HG02870 (cell line): Measurements from ENCODE around the gene PRODH2.
"Not testable (repeated sequence)": the region's sequence is repeated elsewhere in the genome, so short reads cannot be mapped to it uniquely, and the experiment has no call there.

Source experiments
- ATAC-seq: cut with Tn5 transposase; IDR thresholded peaks from one replicate; pipeline ENCODE4 v1.9.1; 2021; ENCODE audit warnings: mild to moderate bottlenecking, moderate library complexity; ENCODE audit not compliant: unreplicated experiment

The PRODH2 gene

DNA sequence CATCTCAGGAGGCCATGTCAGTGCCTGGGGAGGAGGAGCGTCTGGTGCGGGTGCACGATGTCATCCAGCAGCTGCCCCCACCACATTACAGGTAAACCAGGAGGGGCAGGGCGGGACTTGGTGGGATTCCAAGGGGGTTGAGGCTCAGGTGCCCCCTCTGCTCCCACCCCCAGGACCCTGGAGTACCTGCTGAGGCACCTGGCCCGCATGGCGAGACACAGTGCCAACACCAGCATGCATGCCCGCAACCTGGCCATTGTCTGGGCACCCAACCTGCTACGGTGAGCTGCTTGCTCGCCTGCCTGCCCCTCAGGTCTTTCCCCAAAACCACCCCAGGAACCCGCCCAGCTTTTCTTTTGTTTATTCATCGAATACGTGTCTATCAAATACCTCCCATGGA is 30.1 kb downstream of the PRODH2 start:
- ATAC-seq: no peak

DNA sequence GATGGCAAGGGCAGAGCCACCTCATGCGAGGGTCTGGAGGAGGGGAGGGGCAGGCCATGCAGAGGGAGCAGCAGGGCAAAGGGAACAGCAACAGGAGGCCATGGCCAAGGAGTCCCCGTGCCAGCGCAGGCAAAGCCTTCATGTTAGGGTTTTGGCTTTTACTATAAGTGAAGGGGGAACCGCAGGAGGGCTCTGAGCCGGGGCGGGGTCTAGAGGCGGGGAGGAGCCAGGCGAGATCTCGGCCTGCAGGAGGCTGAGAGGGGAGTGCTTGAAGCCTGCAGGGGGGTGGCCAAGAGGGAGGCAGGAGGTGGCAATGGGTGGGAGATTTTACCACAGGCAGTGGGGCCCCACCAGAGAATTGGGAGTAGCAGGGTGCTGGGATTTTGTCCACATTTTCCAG is 31.0 kb downstream of the PRODH2 start:
- no peak for ATAC-seq

DNA sequence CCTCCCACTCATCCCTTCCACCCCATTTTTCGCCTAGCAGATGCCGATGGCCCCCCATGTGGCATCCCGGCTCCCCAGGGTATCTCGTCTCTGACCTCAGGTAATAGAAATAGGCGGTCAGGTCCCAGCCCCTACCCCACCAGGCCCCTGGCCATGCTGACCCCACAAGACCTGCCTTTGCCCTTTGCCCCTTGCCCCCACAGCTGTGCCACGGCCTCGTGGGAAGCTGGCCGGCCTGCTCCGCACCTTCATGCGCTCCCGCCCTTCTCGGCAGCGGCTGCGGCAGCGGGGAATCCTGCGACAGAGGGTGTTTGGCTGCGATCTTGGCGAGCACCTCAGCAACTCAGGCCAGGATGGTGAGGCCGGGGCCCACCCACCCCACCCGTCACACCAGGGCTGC is 31.9 kb downstream of the PRODH2 start:
- no peak for ATAC-seq

DNA sequence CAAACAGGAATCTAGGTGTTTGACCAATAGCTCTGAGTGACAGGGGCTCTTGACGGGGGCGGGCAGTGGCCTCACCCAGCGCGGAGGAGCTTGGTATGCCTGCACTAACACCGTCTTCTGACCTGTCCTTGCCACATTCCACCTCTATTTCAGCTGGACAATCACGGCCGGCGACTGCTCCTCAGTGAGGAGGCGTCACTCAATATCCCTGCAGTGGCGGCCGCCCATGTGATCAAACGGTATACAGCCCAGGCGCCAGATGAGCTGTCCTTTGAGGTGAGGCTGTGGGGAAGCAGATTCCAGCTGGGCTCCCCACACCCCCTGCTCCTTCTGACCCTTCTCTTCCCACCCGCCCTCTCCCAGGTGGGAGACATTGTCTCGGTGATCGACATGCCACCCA is 32.6 kb downstream of the PRODH2 start:
- no peak for ATAC-seq

DNA sequence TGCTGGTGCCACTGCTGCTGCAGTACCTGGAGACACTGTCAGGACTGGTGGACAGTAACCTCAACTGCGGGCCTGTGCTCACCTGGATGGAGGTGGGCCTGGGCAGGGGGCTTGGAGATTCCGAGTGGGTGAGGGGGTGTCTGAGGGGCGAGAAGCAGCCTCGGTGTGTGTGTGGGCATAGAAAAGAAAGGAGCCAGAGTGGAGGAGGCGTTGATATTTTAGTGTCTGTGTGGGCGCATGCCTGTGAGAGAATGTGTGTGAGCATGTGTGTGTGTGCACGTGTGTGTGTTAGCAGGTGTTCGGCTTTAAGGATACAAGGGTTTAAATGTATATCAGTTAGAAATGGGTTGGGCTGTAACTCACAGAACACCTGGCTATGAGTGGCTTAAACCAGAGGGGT is 33.6 kb downstream of the PRODH2 start:
- no peak for ATAC-seq

DNA sequence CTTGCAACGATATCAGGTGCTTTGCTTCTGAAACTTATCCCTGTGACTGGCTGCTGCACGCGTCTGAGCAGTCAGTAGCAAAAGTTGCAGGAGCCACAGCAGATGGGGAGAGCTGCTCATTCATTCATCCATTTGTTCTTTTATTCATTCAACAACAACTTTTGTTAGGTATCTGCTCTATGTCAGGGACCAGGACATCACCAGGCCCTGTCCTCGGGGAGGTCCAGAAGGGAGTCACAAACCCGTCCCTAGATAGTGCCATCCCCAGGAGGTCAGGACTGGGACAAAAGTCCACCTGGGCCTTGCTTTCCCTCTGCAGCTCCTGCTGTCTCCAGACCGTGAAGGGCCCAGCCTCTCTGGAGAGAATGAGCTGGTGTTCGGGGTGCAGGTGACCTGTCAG is 34.7 kb downstream of the PRODH2 start:
- no peak for ATAC-seq

DNA sequence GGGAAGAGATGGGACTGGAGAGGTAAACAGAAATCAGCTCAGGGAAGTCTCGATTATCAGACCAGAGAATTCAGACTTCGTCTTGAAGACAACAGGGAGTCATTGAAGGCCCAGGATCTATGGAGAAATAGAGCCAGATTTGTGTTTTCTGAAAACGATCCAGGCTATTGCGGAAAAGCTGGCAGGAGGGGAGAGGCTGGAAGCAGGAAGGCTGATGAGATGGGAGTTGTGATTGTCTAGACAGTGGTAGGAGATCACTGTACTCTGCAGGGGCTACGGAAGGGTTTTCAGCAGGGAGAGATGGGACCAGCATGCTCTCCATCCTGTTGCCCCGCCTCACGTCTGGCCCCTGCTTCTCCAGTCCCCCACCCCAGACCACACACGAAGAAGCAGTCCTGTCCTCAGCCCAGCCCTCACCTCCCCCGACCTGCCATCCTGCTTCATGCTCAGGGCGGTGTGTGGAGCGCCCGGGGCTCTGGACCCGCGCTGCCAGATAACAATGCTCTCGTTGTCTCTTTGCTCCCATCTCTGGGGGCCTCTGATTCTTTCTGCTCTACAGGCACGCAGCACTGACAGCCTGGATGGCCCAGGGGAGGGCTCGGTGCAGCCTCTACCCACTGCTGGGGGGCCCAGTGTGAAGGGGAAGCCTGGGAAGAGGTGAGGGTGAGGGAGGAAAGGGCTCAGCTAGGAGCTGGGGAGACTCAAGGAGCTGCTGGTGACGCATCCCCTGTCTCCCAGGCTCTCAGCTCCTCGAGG is 35.4 kb downstream of the PRODH2 start:
- ATAC-seq: no peak

DNA sequence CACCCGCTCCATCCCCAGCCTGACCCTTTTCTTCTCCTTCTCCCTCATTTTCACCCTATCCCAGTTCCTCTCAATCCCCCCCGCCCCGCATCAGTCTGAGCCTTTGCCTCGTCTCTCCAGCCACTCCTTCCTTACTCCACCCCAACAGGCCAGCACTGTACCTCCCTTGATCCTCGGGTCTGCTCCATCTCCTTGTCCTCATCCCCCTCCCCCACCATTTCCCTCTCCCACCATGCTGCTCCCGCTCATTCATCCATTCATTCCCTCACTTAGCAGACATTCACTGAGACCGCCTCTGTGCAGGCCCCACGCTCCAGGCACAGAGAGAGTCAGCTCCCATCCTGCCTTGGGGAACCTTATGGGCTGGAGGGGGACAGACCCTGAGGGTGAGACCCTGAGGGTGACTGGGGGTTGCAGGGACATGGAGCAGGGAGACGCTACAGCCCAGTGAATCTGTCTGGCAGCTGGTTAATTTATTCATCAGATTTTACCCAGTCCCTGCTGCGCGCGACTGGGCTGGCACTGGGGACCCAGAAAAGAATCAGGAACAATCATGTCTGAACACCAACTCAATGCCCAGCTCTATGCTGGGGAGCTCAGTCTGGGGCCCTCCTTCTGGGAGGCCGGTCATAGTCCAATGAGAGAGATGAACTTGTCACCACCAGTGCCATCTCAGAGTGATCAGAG is 36.4 kb downstream of the PRODH2 start:
- ATAC-seq: no peak

DNA sequence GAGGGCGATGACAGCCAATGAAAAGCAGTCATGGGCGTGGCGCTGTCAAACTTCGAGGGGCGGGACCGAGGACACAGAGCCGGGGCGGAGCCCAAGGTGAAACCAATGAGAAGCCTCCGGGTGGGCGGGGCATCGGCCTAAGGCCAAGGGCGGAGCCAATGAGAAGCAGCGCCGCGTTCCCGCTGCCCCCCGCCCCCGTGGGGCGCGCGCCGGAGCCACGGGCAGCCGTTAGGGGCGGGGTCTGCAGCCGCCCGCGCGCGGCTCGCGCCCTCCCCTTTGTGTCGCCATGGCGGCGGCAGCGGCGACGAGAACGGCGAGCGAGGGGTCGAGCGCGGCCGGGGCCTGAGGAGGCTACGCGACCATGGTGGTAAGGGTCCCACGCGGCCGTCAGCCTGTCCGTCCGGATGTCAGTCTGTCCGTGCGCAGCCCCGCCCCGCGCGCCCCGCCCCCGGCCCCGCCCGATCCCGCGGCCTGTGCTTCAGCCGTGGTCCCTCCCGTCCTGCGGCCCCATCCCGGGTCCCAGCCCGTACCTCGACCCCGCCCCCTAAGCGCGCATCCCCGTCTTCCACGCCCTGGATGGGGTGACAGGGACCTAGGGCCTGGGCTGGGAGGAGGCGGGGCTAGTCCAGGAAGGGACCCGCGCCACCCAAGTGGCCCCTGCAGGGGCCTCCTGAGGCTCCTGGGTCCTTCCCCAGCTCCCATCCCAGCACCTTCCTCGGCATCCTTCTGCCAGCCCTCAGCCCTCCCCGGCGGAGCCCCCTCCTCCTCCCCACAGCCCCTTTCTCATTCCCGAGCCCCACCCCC is 37.1 kb downstream of the PRODH2 start, which contains the start of gene ARHGAP33:
Gene ARHGAP33 (plus strand): TSS at position 267 of the 804 bp plus-strand sequence. CDS start 95 bp downstream, at position 362.
- peak; percentile 93 for ATAC-seq

DNA sequence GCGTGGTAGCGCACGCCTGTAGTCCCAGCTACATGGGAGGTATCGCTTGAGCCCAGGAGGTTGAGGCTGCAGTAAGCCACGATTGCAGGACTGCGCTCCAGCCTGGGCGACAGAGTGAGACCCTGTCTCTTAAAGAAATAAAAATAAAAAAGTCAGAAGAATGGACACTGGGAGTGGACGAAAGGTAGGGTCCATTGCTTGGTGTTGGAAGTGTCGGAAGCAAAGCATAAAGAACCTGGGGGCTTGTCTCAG is 37.7 kb downstream of the PRODH2 start:
- no peak for ATAC-seq

DNA sequence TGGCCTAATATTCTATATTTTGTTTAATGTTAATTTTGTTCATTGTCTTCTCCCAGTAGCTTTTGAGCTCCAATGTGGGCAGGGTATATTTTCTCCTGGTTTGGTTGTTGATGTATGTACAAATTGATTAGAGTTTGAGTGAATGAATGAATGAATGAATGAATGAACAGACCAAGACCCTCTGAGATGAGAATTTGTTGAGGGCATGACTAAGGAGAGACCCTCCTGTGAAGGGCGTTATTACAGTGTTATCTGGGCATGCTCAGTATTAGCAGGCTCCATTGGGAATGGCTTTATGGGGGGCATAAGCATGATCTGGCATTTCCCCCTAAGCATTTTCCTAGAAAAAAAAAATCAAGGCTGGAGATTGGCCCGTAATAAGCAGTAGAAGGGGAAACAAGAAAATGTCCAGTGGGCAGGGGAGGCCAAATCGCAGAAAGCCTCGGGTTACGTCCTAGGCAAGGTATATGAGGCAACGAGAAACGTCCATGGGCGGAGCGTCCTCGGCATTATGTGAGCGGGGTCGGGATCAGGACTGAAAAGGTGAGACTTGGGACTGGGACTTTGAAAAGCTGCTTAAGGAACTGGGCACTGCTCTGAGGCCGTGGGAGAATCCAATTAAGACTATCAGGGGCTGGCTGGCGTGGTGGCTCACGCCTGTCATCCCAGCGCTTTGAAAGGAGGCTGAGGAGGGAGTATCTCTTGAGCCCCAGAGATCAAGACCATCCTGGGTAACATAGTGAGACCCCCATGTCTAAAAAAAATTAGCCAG is 38.2 kb downstream of the PRODH2 start:
- ATAC-seq: no peak

DNA sequence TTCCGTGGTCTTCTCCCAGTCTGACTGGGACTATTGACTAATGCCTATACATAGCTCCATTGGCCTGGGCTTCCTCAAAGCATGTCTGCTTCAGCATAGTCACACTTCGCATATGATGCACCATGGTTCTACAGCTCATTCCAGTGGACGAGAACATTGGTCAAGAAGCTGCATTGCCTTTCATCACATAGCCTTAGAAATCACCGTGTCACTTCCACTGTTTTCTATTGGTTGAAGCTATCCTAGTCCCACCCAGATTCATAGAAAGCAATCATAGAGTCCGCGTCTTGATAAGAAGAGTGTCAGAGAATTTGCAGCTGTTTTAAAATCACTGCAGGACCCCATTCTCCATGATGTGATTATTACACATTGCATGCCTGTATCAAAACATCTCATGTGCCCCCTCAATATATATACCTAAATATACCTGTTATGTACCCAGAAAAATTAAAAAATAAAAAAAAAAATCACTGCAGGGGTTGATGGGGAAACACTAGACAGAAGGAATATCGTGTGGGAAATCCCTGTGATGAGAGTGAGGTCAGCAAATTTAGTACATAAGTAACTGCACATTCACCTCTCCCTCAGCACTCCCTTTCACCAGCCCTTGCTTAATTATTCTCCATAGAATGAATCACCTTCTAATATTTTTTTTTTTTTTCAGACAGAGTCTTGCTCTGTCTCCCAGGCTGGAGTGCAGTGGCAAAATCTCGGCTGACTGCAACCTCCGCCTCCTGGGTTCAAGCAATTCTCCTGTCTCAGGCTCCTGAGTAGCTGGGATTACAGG is 39.4 kb downstream of the PRODH2 start:
- no peak for ATAC-seq

DNA sequence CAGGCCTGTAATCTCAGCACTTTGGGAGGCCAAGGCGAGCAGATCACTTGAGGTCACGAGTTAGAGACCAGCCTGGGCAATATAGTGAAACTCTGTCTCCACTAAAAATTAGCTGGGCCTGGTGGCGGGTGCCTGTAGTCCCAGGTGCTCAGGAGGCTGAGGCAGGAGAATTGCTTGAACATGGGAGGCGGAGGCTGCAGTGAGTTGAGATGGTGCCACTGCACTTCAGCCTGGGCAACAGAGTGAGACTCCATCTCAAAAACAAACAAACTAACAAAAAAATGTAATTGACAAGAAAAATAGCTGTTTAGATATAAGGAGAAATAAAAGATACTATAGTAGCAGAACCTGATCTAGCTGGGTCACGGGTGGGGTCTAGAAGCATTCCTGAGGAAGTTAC is 40.3 kb downstream of the PRODH2 start:
- not testable (repeated sequence) for ATAC-seq

DNA sequence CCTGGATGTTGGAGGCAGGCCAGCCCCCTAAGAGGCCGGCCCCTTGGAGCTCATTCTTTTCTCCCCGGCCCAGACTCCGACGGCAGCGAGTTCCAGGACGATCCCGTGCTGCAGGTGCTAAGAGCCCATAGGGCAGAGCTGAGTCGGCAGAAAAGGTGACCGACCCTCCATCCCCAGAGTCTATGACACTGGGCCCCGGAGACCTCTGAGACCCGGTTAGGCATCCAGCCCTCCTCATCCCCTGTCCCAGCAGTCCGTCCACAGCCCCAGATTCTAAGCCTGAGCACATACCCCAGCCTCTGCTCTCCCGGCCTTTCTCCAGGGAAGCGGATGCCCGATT is 44.6 kb downstream of the PRODH2 start:
- no peak for ATAC-seq

DNA sequence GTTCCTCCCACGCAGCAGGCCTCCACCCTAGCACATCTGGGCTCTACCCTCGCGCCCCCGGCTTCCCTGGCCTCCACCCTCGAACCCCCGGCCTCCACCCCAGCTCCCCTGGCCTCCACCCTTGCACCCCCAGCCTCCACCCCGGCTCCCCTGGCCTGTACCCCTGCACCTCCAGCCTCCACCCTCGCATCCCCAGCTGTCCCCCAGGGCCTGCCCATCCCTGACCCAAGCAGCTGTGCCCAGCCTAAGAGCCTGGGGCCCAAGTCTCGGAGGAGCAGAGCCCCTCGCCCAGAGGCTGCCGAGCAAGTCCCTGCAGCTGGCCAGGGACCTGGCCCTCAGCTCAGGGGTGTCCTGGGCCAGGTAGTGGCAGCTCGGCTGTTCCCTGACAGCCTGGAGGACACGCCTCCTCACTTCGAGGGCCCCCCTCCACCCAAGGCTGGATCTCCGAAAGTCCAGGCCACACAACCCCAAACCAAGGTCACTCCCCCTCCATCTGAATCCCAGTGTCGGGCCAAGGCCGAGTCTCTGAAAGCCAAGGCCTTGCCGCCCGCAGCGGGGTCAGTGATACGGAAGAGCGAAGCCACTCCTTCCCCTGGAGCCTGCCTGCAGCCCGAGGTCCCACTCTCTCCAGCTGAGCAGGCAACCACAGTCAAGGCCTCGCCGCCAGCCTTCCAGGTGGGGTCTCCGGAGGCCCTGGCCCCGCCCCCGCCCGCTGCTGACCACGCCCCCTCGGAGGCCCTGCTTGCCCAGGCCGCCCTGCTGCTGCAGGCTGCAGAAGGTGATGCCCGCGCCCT is 45.2 kb downstream of the PRODH2 start:
- ATAC-seq: no peak

DNA sequence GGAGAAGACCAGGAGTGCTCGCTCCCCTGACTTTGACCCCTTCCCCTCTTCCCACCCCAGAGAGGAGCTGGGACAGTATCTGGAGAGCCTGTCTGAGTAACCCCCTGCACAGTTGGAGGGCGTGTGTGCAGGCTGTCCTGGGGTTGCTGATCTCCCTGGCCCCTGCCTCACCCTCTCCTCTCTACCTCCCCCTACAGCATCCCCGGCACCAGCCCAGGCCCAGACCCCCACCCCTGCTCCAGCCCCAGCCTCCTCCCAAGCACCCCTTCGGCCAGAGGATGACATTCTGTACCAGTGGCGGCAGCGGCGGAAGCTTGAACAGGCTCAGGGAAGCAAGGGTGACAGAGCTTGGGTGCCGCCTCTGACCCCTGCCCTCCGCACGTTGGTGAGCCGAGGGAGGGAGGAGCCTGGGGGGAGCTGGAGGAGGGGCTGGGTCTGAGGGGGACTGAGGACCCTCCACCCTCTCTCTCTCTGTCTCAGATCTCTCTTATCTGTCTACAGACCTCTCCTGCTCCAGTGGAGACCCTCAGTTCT is 46.0 kb downstream of the PRODH2 start:
- no peak for ATAC-seq

DNA sequence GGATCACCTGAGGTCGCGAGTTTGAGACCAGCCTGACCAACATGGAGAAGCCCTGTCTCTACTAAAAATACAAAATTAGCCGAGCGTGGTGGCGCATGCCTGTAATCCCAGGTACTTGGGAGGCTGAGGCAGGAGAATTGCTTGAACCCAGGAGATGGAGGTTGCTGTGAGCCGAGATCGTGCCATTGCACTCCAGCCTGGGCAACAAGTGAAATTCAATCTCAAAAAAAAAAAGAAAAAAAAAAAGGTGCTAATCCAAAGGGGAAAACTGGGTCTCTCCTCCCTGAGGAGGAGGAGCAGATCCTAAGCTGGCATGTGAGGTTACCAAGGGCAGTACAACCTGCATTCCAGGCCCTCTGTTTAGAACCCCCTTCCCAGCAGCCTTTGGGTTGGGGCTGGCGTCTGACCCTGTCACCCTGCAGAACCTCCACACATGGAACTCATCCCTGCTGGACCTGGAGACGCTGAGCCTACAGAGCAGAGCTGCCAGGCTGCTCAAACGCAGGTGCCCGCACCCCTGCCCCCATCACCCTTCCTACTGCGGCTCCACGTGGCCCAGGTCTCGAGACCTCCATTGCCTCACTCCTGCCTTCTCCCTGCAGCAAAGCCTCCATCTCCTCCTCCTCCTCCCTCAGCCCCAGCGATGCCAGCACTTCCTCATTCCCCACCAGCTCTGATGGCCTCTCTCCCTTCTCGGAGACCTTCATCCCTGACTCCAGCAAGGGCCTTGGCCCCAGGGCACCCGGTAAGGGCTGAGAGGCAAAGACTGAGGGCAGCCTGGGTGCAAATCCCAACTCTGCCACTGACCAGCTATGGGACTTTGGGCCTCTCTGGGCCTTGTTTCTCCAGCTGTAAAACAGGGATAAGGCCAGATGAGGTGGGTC is 48.0 kb downstream of the PRODH2 start:
- ATAC-seq: no peak

DNA sequence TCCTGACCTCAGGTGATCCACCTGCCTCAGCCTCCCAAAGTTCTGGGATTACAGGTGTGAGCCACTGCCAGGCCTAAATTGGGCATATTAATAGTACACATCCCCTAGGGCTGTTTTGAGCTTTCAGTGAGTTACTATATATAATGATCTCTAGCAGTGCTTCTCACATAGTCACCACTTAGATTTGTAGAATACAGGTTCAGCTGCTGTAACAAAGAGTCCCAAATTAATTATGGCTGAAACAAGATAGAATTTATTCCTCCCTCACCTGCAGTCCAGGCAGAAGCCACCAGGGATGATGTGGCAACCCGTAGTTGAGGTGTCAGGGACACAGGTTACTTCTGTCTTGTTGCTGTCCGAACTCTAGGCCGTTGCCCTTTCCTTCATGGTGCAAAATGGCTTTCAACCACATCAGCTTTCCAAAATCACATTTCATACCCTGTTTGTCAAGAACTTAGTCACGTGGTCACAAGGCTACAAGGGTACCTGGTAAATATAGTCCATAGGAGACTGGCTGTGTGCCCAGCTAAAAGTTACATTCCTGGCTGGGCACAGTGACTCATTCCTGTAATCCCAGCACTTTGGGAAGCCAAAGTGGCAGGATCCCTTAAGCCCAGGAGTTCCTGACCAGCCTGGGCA is 51.8 kb downstream of the PRODH2 start:
- ATAC-seq: no peak
